Stimulated activated CD8-positive, alpha-beta memory T cell treated with anti-CD3 and anti-CD28 coated beads, Interleukin-4, amount 100 ng/mL, for 1 hour (primary cell): ENCODE data around the gene CAMTA1.

Source experiments
- DNase-seq, 2 donors: peaks; one replicate each; pipeline ENCODE4 v3.0.0-alpha.2; 2020; ENCODE audit warnings: low read depth in 2 of 2, low spot score in 1 of 2

CAMTA1 gene

GRCh38 chr1:7732331-7732730 is 947.1 kb downstream of the CAMTA1 start:
- DNase-seq: no peak

GRCh38 chr1:7733276-7733675 is 948.0 kb downstream of the CAMTA1 start:
- DNase-seq: no peak

- no peak for DNase-seq
These were observed 952.8 kb downstream of the CAMTA1 start for GRCh38 chr1:7738044-7738443.

GRCh38 chr1:7743346-7743745 is 958.1 kb downstream of the CAMTA1 start:
- DNase-seq: no peak

GRCh38 chr1:7744882-7745281 is 959.6 kb downstream of the CAMTA1 start:
- DNase-seq: no peak

- no peak for DNase-seq
These were observed 960.5 kb downstream of the CAMTA1 start for GRCh38 chr1:7745783-7746182.

GRCh38 chr1:7747605-7748004 is 962.4 kb downstream of the CAMTA1 start:
- no peak for DNase-seq

- no peak for DNase-seq
These were observed 963.9 kb downstream of the CAMTA1 start for GRCh38 chr1:7749126-7749525.

- DNase-seq: no peak
These were observed 965.9 kb downstream of the CAMTA1 start for GRCh38 chr1:7751174-7751573.

- no peak for DNase-seq
These were observed 967.5 kb downstream of the CAMTA1 start for GRCh38 chr1:7752512-7753417.

- DNase-seq: no peak
These were observed 968.4 kb downstream of the CAMTA1 start for GRCh38 chr1:7753641-7754040.

- no peak for DNase-seq
These were observed 969.0 kb downstream of the CAMTA1 start for GRCh38 chr1:7754234-7754633.

- no peak for DNase-seq
These were observed 970.2 kb downstream of the CAMTA1 start for GRCh38 chr1:7755448-7755847.

GRCh38 chr1:7760245-7760644 is 975.0 kb downstream of the CAMTA1 start:
- no peak for DNase-seq

GRCh38 chr1:7761103-7761502 is 975.8 kb downstream of the CAMTA1 start:
- DNase-seq: no peak

- DNase-seq: no peak
These were observed 981.9 kb downstream of the CAMTA1 start for GRCh38 chr1:7767176-7767575.

GRCh38 chr1:7768583-7768982 is 983.3 kb downstream of the CAMTA1 start:
- DNase-seq: no peak

GRCh38 chr1:7769673-7770412 is 984.6 kb downstream of the CAMTA1 start:
- no peak for DNase-seq

GRCh38 chr1:7770669-7770996 is 985.4 kb downstream of the CAMTA1 start:
- no peak for DNase-seq

GRCh38 chr1:7770997-7771822 is 986.0 kb downstream of the CAMTA1 start, which contains the start of gene VAMP3:
Gene VAMP3 (plus strand): TSS chr1:7771296. CDS start chr1:7771384, 88 bp downstream.
- DNase-seq: peak; percentile 82 to 85

- no peak for DNase-seq
These were observed 986.6 kb downstream of the CAMTA1 start for GRCh38 chr1:7771823-7772299.
